KMS-11 (cell line): Measurements from ENCODE around the gene CPNE8.
A peak's percentile ranks its signal among the peaks of the same experiment; 100 is the strongest.

Source experiments
- H2AFZ ChIP-seq: fragments of 200-600 bp; sonication (generic); 2 replicates; pipeline ENCODE4 v1.6.1; 2016; ENCODE audit warnings: antibody characterized with exemption, mixed run types, low read depth
- H3K27ac ChIP-seq: fragments of 200-600 bp; sonication (generic); 2 replicates; pipeline ENCODE4 v1.6.1; 2016; ENCODE audit warnings: mild to moderate bottlenecking, mixed run types
- H3K27me3 ChIP-seq: fragments of 200-600 bp; sonication (generic); 2 replicates; pipeline ENCODE4 v1.6.1; 2017; ENCODE audit warnings: mild to moderate bottlenecking, low read depth, mixed run types, moderate library complexity; ENCODE audit not compliant: insufficient read depth
- H3K36me3 ChIP-seq: fragments of 200-600 bp; sonication (generic); 2 replicates; pipeline ENCODE4 v1.6.1; 2017; ENCODE audit warnings: mild to moderate bottlenecking, mixed run types; ENCODE audit not compliant: insufficient read depth
- H3K4me1 ChIP-seq: fragments of 200-600 bp; sonication (generic); 2 replicates; pipeline ENCODE4 v1.6.1; 2016; ENCODE audit warnings: mild to moderate bottlenecking, low read depth, mixed run types; ENCODE audit not compliant: poor library complexity, severe bottlenecking
- H3K4me2 ChIP-seq: fragments of 200-600 bp; sonication (generic); 2 replicates; pipeline ENCODE4 v1.7.0; 2016; ENCODE audit warnings: mild to moderate bottlenecking, mixed run types
- H3K4me3 ChIP-seq: fragments of 200-600 bp; sonication (generic); IDR thresholded peaks from 2 replicates; pipeline ENCODE4 v1.6.1; 2017; ENCODE audit warnings: low read depth, low read length, mixed read lengths; ENCODE audit not compliant: insufficient read depth
- H3K79me2 ChIP-seq: fragments of 200-600 bp; sonication (generic); 2 replicates; pipeline ENCODE4 v1.6.1; 2016; ENCODE audit warnings: low read depth, mixed run types; ENCODE audit not compliant: insufficient read depth
- H3K9ac ChIP-seq: fragments of 200-600 bp; sonication (generic); 2 replicates; pipeline ENCODE4 v1.6.1; 2016; ENCODE audit warnings: mild to moderate bottlenecking, mixed run types
- H4K20me1 ChIP-seq: fragments of 200-600 bp; sonication (generic); 2 replicates; pipeline ENCODE4 v1.6.1; 2016; ENCODE audit warnings: mild to moderate bottlenecking, mixed run types; ENCODE audit not compliant: insufficient read depth
- CTCF ChIP-seq: fragments of 200-600 bp; sonication (generic); conservative IDR thresholded peaks from 2 replicates; pipeline ENCODE4 v1.6.1; 2017; ENCODE audit warnings: low read depth, mild to moderate bottlenecking, antibody characterized with exemption, low read length, moderate library complexity, mixed read lengths

The CPNE8 gene

DNA sequence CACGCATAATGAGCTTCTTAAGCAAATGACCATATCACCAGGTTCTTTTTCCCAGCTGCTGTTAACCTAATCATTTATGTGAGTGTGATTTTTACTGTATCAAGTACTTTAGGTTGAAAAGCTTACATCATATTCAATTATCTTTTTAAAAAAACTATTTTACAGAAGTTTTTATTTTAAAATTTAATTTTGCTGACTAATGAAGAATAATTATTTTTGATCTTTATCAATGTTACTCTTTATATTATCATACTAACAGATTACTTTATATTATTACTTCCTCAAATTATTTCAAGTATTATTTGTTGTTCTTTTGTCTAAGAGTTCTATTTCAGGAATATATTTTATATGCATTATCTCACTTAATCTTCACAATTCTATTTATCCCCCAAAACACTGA is 236.3 kb downstream of the CPNE8 start:
- H3K27me3 ChIP-seq, result no peaks in the 10 kb centered on the region

DNA sequence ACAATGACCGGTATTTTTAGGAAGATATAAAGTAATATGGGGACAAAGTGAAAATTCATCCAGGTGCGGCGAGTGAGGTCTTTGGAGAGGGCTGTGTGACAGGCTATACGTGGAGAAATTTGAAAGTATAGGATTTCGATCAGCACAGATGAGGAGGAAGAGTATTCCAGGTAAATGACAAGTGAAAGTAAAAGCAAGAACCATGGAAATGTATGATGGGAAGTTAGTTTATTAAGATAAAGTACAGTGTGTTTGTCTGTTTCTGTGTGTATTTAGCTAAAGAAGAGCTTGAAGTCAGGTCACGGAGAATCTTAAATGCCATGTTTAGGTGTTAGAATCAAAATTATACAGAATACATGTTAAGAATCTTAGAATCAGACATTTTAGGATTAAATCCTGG is 239.0 kb downstream of the CPNE8 start:
- Histone ChIP-seq H4K20me1 (no peaks in the 10 kb centered on the region; the same call in 1 of the 2 replicates), H3K27ac (no peak overlapping the region), H3K79me2 (no peaks in the 10 kb centered on the region), H3K4me1 (no peaks in the 10 kb centered on the region), H3K4me3 (no peak overlapping the region), H3K27me3 (no peaks in the 10 kb centered on the region), H3K4me2 (no peak overlapping the region), H2AFZ (no peak overlapping the region), H3K36me3 (no peaks in the 10 kb centered on the region), H3K9ac (no peak overlapping the region)
- no peak for TF ChIP-seq CTCF

More for the DNA sequence above, 236.3 kb downstream of the CPNE8 start:
- no peaks in the 10 kb centered on the region; the same call in 1 of the 2 replicates for H4K20me1 ChIP-seq
- no peak overlapping the region for H2AFZ ChIP-seq
- no peak overlapping the region for H3K9ac ChIP-seq
- no peaks in the 10 kb centered on the region for H3K79me2 ChIP-seq
- TF ChIP-seq CTCF, result no peak
- no peak overlapping the region for H3K4me3 ChIP-seq
- H3K4me1 ChIP-seq, result no peaks in the 10 kb centered on the region
- no peak overlapping the region for H3K27ac ChIP-seq
- H3K4me2 ChIP-seq, result no peak overlapping the region
- H3K36me3 ChIP-seq, result no peaks in the 10 kb centered on the region

GRCh38 chr12:38664661-38665269 is 240.6 kb downstream of the CPNE8 start:
- no peaks in the 10 kb centered on the region for H3K4me1 ChIP-seq
- H3K27me3 ChIP-seq, result no peaks in the 10 kb centered on the region
- H3K79me2 ChIP-seq, result no peaks in the 10 kb centered on the region
- no peak overlapping the region for H3K4me2 ChIP-seq
- peak; percentile 48; the same call in 1 of the 2 replicates for TF ChIP-seq CTCF
- H3K36me3 ChIP-seq, result no peaks in the 10 kb centered on the region
- no peak overlapping the region for H2AFZ ChIP-seq
- H3K9ac ChIP-seq, result no peak overlapping the region
- no peak overlapping the region for H3K4me3 ChIP-seq
- no peak overlapping the region for H3K27ac ChIP-seq
- H4K20me1 ChIP-seq, result no peaks in the 10 kb centered on the region; the same call in 1 of the 2 replicates

GRCh38 chr12:38662829-38663228 is 242.6 kb downstream of the CPNE8 start:
- H3K79me2 ChIP-seq, result no peaks in the 10 kb centered on the region
- H3K4me3 ChIP-seq, result no peak overlapping the region
- TF ChIP-seq CTCF, result no peak
- no peaks in the 10 kb centered on the region for H3K4me1 ChIP-seq
- H4K20me1 ChIP-seq, result no peaks in the 10 kb centered on the region; the same call in 1 of the 2 replicates
- no peak overlapping the region for H3K9ac ChIP-seq
- no peaks in the 10 kb centered on the region for H3K36me3 ChIP-seq
- H3K4me2 ChIP-seq, result no peak overlapping the region
- H3K27ac ChIP-seq, result no peak overlapping the region
- no peak overlapping the region for H2AFZ ChIP-seq
- no peaks in the 10 kb centered on the region for H3K27me3 ChIP-seq
